ENCODE results near the gene FBXL20. TPM values are rescaled to one million over a fixed set of nuclear protein-coding genes. Genes with fewer than 3 reads are reported as not detected.

Gene FBXL20
- total RNA-seq, 1 experiment from 2014 or later: 20.2 TPM

GRCh38 chr17:39400547-39401411 is 647 bp downstream of the FBXL20 start:
- intact Hi-C loops (cut with micrococcal nuclease; ENCODE audit: unreplicated experiment): no loop called here
- H3K79me2 ChIP-seq (ENCODE audit: low read depth): peaks cover 33% of the 10 kb centered on the region
- TF ChIP-seq CTCF (conservative IDR thresholded peaks at IDR 0.05) (no peak), EZH2 (IDR thresholded peaks at IDR 0.05; ENCODE audit: low read depth) (no peak)
- no peaks in the 10 kb centered on the region for H3K36me3 ChIP-seq (ENCODE audit: low read depth)
- BruUV-seq (replicated peaks): no TSS peak
- H4K20me1 ChIP-seq (ENCODE audit: insufficient read depth): peaks cover 14% of the 10 kb centered on the region
- POLR2A ChIA-PET (ENCODE audit: unreplicated experiment): interaction anchor here (0.5 to 0.7 kb wide), 4 partner anchors 12 to 201 kb away, joined by 3 to 19 read pairs (median 6); no protein-coding TSS in a partner anchor
- CTCF ChIA-PET: interaction anchor here (0.7 kb wide), 1 partner anchor 463 kb away, joined by 15 read pairs; the partner anchor contains the start of gene IKZF3
- H3K27ac ChIP-seq: no peak overlapping the region
- H3K4me1 ChIP-seq (replicated peaks; ENCODE audit: insufficient read depth): peaks cover 31% of the 10 kb centered on the region
- peak overlapping the region; percentile 94 for H3K4me2 ChIP-seq
- peak overlapping the region; percentile 66 for H3K4me3 ChIP-seq
- peak in 1 of 2 experiments; percentile 3 for DNase-seq
- H3K9me3 ChIP-seq (ENCODE audit: insufficient read depth, low read depth): no peaks in the 10 kb centered on the region
- H3K27me3 ChIP-seq (ENCODE audit: insufficient read depth, low read depth): no peaks in the 10 kb centered on the region
- H3F3A ChIP-seq (ENCODE audit: insufficient read depth, low read depth): peaks cover 24% of the 10 kb centered on the region
- no peaks in the 10 kb centered on the region for H3K9me2 ChIP-seq (ENCODE audit: insufficient read depth)
- H2AFZ ChIP-seq: peak overlapping the region; percentile 98

DNA sequence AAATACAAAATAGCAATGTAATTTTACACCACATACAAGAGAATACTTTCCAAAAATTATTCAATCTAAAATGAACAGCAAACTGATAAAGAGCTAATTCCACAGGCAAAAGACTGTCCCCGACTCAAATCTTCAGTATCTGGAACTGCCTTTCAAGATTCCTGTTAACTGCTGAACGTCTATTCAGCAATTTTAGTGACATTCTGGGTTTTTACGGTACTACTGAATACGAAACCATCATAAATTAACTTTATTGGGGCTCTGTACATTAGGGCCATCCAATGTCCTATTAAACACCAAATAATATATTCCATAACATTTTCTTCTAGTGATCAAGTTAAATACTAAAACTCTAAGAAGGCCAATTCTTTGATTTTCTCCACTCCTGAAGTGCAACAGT is 1.6 kb downstream of the FBXL20 start:
- Histone ChIP-seq H3K27me3 (ENCODE audit: insufficient read depth, low read depth) (no peaks in the 10 kb centered on the region), H2AFZ (peak overlapping the region; percentile 98; the same call in 1 of the 2 replicates), H4K20me1 (ENCODE audit: insufficient read depth) (peaks cover 14% of the 10 kb centered on the region; the same call in 1 of the 2 replicates), H3K9me3 (ENCODE audit: insufficient read depth, low read depth) (no peaks in the 10 kb centered on the region), H3K27ac (no peak overlapping the region), H3K36me3 (ENCODE audit: low read depth) (no peaks in the 10 kb centered on the region), H3F3A (ENCODE audit: insufficient read depth, low read depth) (peaks cover 14% of the 10 kb centered on the region), H3K4me1 (replicated peaks; ENCODE audit: insufficient read depth) (peaks cover 21% of the 10 kb centered on the region), H3K9me2 (ENCODE audit: insufficient read depth) (no peaks in the 10 kb centered on the region), H3K4me2 (peak overlapping the region; percentile 94), H3K79me2 (ENCODE audit: low read depth) (peaks cover 36% of the 10 kb centered on the region), H3K4me3 (peak overlapping the region; percentile 66; the same call in 1 of the 2 replicates)
- no peak for DNase-seq
- POLR2A ChIA-PET (ENCODE audit: unreplicated experiment): no interaction called here
- intact Hi-C loops (cut with micrococcal nuclease; ENCODE audit: unreplicated experiment): no loop called here
- TF ChIP-seq CTCF (conservative IDR thresholded peaks at IDR 0.05): no peak
- no peak for TF ChIP-seq EZH2 (IDR thresholded peaks at IDR 0.05; ENCODE audit: low read depth)
- CTCF ChIA-PET: no interaction called here
- no TSS peak for BruUV-seq (replicated peaks)

GRCh38 chr17:39393736-39394135 is 7.7 kb downstream of the FBXL20 start:
- BruUV-seq (replicated peaks): no TSS peak
- 0 out of 2 replicates have a peak, but pooled peaks cover 12% of the 10 kb centered on the region for H4K20me1 ChIP-seq (ENCODE audit: insufficient read depth)
- H3F3A ChIP-seq (ENCODE audit: insufficient read depth, low read depth): no peaks in the 10 kb centered on the region
- ChIA-PET CTCF (no interaction called here), POLR2A (ENCODE audit: unreplicated experiment) (no interaction called here)
- no peak for DNase-seq
- no peak overlapping the region for H3K4me2 ChIP-seq
- intact Hi-C loops (cut with micrococcal nuclease; ENCODE audit: unreplicated experiment): no loop called here
- H3K27ac ChIP-seq: no peak overlapping the region
- no peaks in the 10 kb centered on the region for H3K9me2 ChIP-seq (ENCODE audit: insufficient read depth)
- no peak for TF ChIP-seq CTCF (conservative IDR thresholded peaks at IDR 0.05)
- no peak for TF ChIP-seq EZH2 (IDR thresholded peaks at IDR 0.05; ENCODE audit: low read depth)
- no peak overlapping the region for H2AFZ ChIP-seq
- no peak overlapping the region for H3K4me3 ChIP-seq
- H3K27me3 ChIP-seq (ENCODE audit: insufficient read depth, low read depth): no peaks in the 10 kb centered on the region
- peaks cover 10% of the 10 kb centered on the region for H3K79me2 ChIP-seq (ENCODE audit: low read depth)
- H3K4me1 ChIP-seq (replicated peaks; ENCODE audit: insufficient read depth): no peaks in the 10 kb centered on the region
- no peaks in the 10 kb centered on the region for H3K36me3 ChIP-seq (ENCODE audit: low read depth)
- no peaks in the 10 kb centered on the region for H3K9me3 ChIP-seq (ENCODE audit: insufficient read depth, low read depth)
